Vagina (tissue), 2 donors: ENCODE measurements around the gene MRAS. TPM values are rescaled to one million over a fixed set of nuclear protein-coding genes. Genes with fewer than 3 reads are reported as not detected.

Source experiments
- DNase-seq, 2 donors: peaks; one replicate each; pipeline ENCODE4 v3.0.0-alpha.2; 2017; ENCODE audit errors: extremely low spot score in 2 of 2
- H3K27ac ChIP-seq: fragments of 200-600 bp; sonication (generic); one replicate; pipeline ENCODE4 v1.5.1; 2019
- H3K27me3 ChIP-seq: fragments of 200-600 bp; sonication (generic); one replicate; pipeline ENCODE4 v1.5.1; 2019
- H3K36me3 ChIP-seq, 2 donors: fragments of 200-600 bp; sonication (generic); one replicate each; pipeline ENCODE4 v1.5.1; 2017 to 2019
- H3K4me1 ChIP-seq: fragments of 200-600 bp; sonication (generic); one replicate; pipeline ENCODE4 v1.5.1; 2019
- H3K4me3 ChIP-seq, 2 donors: fragments of 200-600 bp; sonication (generic); 1 replicate in 1 of 2; 2 replicates in 1 of 2; pipeline ENCODE4 v1.5.1; 2016 to 2019
- H3K9me3 ChIP-seq: fragments of 200-600 bp; sonication (generic); one replicate; pipeline ENCODE4 v1.5.1; 2019
- CTCF ChIP-seq, 3 experiments: fragments of 450-650 bp in 2 of 3; fragments of 200-600 bp in 1 of 3; sonication (generic) in 1 of 3; IDR thresholded peaks; one replicate each; pipeline ENCODE4 v1.5.1; 2017 to 2019; ENCODE audit warnings: antibody characterized with exemption in 3 of 3, mild to moderate bottlenecking in 2 of 3, moderate library complexity in 2 of 3
- POLR2A ChIP-seq, 2 donors: fragments of 450-650 bp; IDR thresholded peaks; one replicate each; pipeline ENCODE4 v1.6.1; 2017; ENCODE audit warnings: antibody characterized with exemption in 2 of 2, mild to moderate bottlenecking in 2 of 2, moderate library complexity in 2 of 2
- POLR2AphosphoS5 ChIP-seq, 2 donors: sonication (generic); formaldehyde crosslinking; IDR thresholded peaks; one replicate each; pipeline ENCODE4 v1.9.0; 2017; ENCODE audit warnings: antibody characterized with exemption in 2 of 2, mild to moderate bottlenecking in 2 of 2, low read depth in 1 of 2; ENCODE audit not compliant: insufficient read depth in 1 of 2
- intact Hi-C: fragments of 100-400 bp; cut with DNase I; formaldehyde crosslinking; loops from one replicate; pipeline ENCODE4 v1.15.1; 2023
- total RNA-seq: library from RNA; depleted of rRNA; stranded (reverse); fragments of >200 nt; gene quantifications from one replicate; pipeline ENCODE4 v1.2.3, GENCODE V29; 2016

Gene MRAS
- total RNA-seq, 1 donor from 2014 or later, result 26.8 TPM

- no peaks in the 10 kb centered on the region for H3K36me3 ChIP-seq
- no peaks in the 10 kb centered on the region for H3K9me3 ChIP-seq
- H3K27ac ChIP-seq, result no peak overlapping the region
- no peaks in the 10 kb centered on the region for H3K27me3 ChIP-seq
- TF ChIP-seq POLR2AphosphoS5 (IDR thresholded peaks at IDR 0.05; ENCODE audit: insufficient read depth in 1 of 2, low read depth in 1 of 2) (no peak), CTCF (IDR thresholded peaks at IDR 0.05) (no peak), POLR2A (IDR thresholded peaks at IDR 0.05) (no peak)
- DNase-seq, result no peak
- no peak overlapping the region for H3K4me3 ChIP-seq
- intact Hi-C loops, result no loop called here
- peaks cover 21% of the 10 kb centered on the region for H3K4me1 ChIP-seq
These were observed 19.5 kb downstream of the MRAS start for GRCh38 chr3:138367911-138368310.

- Histone ChIP-seq H3K27me3 (no peaks in the 10 kb centered on the region), H3K9me3 (no peaks in the 10 kb centered on the region), H3K4me3 (no peak overlapping the region), H3K27ac (no peak overlapping the region), H3K36me3 (no peaks in the 10 kb centered on the region), H3K4me1 (peaks cover 21% of the 10 kb centered on the region)
- intact Hi-C loops, result no loop called here
- no peak for DNase-seq
- TF ChIP-seq CTCF (IDR thresholded peaks at IDR 0.05) (no peak), POLR2A (IDR thresholded peaks at IDR 0.05) (no peak), POLR2AphosphoS5 (IDR thresholded peaks at IDR 0.05; ENCODE audit: insufficient read depth in 1 of 2, low read depth in 1 of 2) (no peak)
These were observed 20.9 kb downstream of the MRAS start for GRCh38 chr3:138369151-138369900.

GRCh38 chr3:138370321-138370720, 21.9 kb downstream of the MRAS start:
- H3K27me3 ChIP-seq, result no peaks in the 10 kb centered on the region
- no peaks in the 10 kb centered on the region for H3K9me3 ChIP-seq
- H3K4me1 ChIP-seq, result peaks cover 28% of the 10 kb centered on the region
- H3K27ac ChIP-seq, result no peak overlapping the region
- intact Hi-C loops, result no loop called here
- DNase-seq, result no peak
- no peak overlapping the region for H3K4me3 ChIP-seq
- no peaks in the 10 kb centered on the region for H3K36me3 ChIP-seq
- TF ChIP-seq CTCF (IDR thresholded peaks at IDR 0.05), result no peak
- no peak for TF ChIP-seq POLR2AphosphoS5 (IDR thresholded peaks at IDR 0.05; ENCODE audit: insufficient read depth in 1 of 2, low read depth in 1 of 2)
- no peak for TF ChIP-seq POLR2A (IDR thresholded peaks at IDR 0.05)

GRCh38 chr3:138371070-138371965, 22.9 kb downstream of the MRAS start:
- TF ChIP-seq POLR2A (IDR thresholded peaks at IDR 0.05), result no peak
- TF ChIP-seq POLR2AphosphoS5 (IDR thresholded peaks at IDR 0.05; ENCODE audit: insufficient read depth in 1 of 2, low read depth in 1 of 2), result no peak
- TF ChIP-seq CTCF (IDR thresholded peaks at IDR 0.05), result no peak
- Histone ChIP-seq H3K4me3 (no peak overlapping the region), H3K27ac (no peak overlapping the region), H3K36me3 (no peaks in the 10 kb centered on the region), H3K4me1 (peaks cover 23% of the 10 kb centered on the region), H3K27me3 (no peaks in the 10 kb centered on the region), H3K9me3 (no peaks in the 10 kb centered on the region)
- no peak for DNase-seq
- intact Hi-C loops, result no loop called here
